GM12891 (cell line): ENCODE data around the gene CYP2J2.

Source experiments
- PAX5 ChIP-seq: IDR thresholded peaks from 2 replicates; pipeline ENCODE4 v1.6.1; 2011; ENCODE audit warnings: low read length, moderate library complexity, mild to moderate bottlenecking; ENCODE audit not compliant: insufficient read depth, severe bottlenecking
- POLR2A ChIP-seq: IDR thresholded peaks from 2 replicates; pipeline ENCODE4 v1.6.1; 2011; ENCODE audit warnings: low read depth, low read length, control low read depth
- POLR2AphosphoS5 ChIP-seq: IDR thresholded peaks from 2 replicates; pipeline ENCODE4 v1.6.1; 2011; ENCODE audit warnings: low read depth, low read length, control low read depth
- SPI1 ChIP-seq: IDR thresholded peaks from 2 replicates; pipeline ENCODE4 v1.6.1; 2011; ENCODE audit warnings: low read depth, low read length, control low read depth
- TAF1 ChIP-seq: IDR thresholded peaks from 2 replicates; pipeline ENCODE4 v1.6.1; 2011; ENCODE audit warnings: low read depth, low read length, control low read depth

GRCh38 chr1:59945790-59946189, 19.2 kb upstream of the CYP2J2 start:
- TF ChIP-seq POLR2AphosphoS5 (no peak), POLR2A (no peak), TAF1 (no peak), PAX5 (no peak), SPI1 (no peak)
